Activated T-cell treated with anti-CD3 and anti-CD28 coated beads, Interleukin-2, amount 50 U/mL, for 48 hours (primary cell): ENCODE measurements around the gene BCAT1.
"Not testable (repeated sequence)": the region's sequence is repeated elsewhere in the genome, so short reads cannot be mapped to it uniquely, and the experiment has no call there.

Experiments used
- DNase-seq, 2 experiments: peaks; one replicate each; pipeline ENCODE4 v3.0.0-alpha.2; 2020

The BCAT1 gene

GRCh38 chr12:24955853-24956252, 7.0 kb upstream of the BCAT1 start:
- DNase-seq, result no peak

DNA sequence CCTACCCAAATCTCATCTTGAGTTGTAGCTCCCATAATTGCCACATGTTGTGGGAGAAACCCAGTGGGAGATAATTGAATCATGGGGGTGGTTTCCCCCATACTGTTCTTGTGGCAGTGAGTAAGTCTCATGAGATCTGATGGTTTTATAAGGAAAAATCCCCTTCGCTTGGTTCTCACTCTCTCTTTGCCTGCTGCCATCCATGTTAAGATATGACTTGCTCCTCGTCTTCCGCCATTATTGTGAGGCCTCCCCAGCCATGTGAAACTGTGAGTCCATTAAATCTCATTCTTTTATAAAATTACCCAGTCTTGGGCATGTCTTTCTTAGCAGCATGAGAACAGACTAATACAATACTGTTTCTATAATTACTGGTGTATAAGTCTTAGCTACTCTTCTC, 6.5 kb upstream of the BCAT1 start:
- peak in 1 of 2 experiments; percentile 35 for DNase-seq

GRCh38 chr12:24954261-24954660, 5.4 kb upstream of the BCAT1 start:
- DNase-seq, result no peak

- no peak for DNase-seq
Observed at GRCh38 chr12:24952389-24952788, 3.5 kb upstream of the BCAT1 start.

DNA sequence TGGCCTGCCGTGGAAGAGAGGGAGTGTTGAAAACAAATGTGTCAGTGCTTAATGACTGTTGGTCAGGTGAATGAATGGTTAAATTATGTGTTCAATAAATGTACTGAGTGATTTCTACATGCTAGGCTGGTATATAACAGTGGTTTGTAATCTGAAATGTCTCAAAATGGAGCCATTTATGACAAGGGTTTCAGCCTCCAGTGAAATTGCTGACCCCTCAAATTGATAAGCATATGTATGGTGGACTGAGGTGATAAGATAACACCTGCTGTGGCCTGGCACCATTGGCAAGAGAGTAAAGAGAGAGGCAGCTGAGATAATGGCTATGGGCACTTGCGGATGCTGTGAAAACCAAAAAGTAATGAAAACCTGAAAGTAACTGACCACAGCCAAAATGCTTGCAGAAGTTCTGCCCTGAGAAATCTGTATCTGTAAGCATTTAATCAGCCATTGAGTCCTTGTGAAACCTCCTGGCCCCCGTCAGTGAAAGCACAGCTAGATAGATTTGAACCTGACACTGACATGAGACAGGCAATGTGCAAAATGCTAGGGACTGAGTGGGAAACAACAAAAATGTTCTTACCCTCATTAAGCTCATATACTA, 1.4 kb upstream of the BCAT1 start:
- DNase-seq, result no peak

GRCh38 chr12:24948420-24948756, 513 bp downstream of the BCAT1 start:
- peak in 1 of 2 experiments; percentile 56 for DNase-seq

GRCh38 chr12:24947541-24948419, 1.1 kb downstream of the BCAT1 start:
- no peak for DNase-seq

- no peak for DNase-seq
Observed at GRCh38 chr12:24945845-24946244, 3.1 kb downstream of the BCAT1 start.

GRCh38 chr12:24945039-24945438, 3.9 kb downstream of the BCAT1 start:
- DNase-seq, result no peak

- DNase-seq, result no peak
Observed at GRCh38 chr12:24944601-24944975, 4.3 kb downstream of the BCAT1 start.

DNA sequence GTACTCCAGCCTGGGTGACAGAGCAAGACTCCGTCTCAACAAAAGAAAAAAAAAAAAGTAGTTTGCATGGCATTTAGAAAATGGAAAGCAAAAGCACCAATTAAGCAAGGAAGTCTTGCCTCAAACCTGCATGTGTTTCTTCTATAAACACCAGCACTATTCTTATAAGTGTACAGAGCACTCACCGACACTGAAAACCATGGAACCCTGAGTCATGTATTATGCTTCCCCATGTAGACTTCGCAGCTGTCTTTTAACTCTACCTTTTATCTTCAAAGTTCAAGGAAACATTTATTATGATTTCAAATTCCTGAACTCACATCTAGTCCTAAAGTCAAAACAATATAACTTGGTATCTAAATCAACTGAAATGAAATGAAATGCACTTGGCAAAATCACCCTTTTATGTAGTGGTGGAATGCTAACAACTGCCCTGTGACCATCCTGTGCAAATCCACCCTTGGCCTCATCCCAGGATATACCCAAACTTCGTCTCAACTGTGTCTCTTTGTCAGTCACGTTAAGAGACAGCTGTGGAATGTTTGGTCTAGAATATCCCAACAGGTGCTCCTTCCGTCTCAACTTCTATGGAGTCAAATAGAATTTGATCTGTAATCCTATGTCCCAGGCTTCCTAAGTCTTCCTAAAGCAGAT, 4.8 kb downstream of the BCAT1 start:
- no peak for DNase-seq

- DNase-seq, result no peak
Observed at GRCh38 chr12:24940157-24940556, 8.7 kb downstream of the BCAT1 start.

GRCh38 chr12:24939551-24939950, 9.3 kb downstream of the BCAT1 start:
- not testable (repeated sequence) for DNase-seq

- no peak for DNase-seq
Observed at GRCh38 chr12:24938341-24938740, 10.6 kb downstream of the BCAT1 start.

GRCh38 chr12:24937553-24938244, 11.2 kb downstream of the BCAT1 start:
- no peak for DNase-seq

DNA sequence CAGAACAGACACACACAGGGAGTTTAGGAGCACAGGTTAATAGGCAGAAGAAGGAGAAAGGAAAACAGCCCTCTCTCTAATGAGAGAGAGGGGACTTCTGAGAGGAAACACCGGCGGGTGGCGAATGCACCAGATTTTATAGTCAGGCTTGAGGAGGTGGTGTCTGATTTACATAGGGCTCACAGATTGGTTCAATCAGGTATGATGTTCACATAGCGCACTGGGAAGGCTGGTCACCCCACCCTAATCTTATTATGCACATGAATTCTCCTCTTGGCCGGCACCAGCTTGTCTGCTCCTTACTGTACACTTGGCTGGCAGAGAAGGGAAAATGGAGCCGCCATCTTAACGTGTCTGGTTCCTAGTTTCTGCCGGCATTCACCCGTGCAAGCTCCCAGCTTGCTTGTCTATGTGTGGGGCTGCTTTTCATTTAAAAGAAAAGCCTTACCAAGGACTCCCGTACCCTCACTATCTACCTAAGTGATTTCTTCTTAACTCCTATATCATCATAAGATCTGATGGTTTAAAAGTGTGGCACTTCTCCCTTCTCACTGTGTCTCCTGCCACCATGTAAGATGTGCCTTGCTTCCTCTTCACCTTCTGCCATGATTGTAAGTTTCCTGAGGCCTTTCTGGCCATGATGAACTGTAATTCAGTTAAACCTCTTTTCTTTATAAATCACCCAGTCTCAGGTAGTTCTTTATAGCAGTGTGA, 15.1 kb downstream of the BCAT1 start:
- DNase-seq, result no peak

DNA sequence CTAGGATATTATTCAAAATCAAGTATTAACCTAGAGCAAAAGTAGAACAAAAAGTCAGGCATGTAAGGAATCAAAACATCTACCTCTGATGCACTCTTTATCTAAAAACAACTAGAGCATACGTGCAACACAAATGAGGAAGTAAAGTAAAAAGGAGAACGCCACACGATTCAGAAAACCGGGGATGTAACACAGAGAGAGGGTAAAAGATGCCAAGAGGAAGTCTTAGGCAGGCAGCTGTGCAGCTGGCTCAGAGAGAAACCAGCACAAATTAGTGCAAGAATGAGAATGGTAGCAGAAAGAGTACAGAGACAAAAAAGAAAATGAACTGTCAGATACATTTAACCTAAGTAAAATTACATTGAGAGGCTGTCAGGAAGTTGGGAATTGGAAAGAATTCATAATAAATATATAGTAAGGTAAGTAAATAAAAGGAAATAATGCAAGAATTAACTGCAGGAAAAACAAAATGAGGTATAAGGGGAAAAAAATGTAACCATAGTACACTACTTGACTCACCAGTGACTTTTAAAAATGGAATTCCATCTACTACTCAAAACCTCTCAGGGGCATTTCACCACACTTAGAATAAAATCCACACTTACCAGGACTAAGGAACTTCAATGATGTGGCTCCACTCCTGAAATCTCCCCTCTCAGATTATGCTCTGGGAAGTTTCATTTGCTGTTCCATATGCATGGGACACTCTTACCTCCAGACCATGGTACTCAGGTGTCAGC, 17.1 kb downstream of the BCAT1 start:
- DNase-seq, result no peak

DNA sequence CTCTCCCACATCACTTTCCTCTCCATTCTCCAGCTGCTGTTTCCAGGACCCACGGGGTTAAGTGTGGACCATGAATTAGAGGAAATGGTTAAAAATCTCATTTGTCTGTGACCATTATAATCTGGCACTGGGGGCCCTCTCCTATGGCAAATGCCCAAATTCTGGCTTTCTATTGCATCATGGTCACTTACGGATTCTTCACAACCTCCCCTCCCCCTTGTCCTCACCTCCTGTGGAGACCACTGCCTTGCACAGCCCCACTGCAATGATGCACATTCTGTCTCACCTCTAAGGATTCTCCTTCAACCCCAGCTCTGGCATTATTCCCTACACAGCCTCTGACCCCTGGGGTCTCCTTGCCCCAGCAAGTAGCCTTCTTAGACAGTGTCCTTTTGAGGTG, 18.9 kb downstream of the BCAT1 start:
- no peak for DNase-seq

DNA sequence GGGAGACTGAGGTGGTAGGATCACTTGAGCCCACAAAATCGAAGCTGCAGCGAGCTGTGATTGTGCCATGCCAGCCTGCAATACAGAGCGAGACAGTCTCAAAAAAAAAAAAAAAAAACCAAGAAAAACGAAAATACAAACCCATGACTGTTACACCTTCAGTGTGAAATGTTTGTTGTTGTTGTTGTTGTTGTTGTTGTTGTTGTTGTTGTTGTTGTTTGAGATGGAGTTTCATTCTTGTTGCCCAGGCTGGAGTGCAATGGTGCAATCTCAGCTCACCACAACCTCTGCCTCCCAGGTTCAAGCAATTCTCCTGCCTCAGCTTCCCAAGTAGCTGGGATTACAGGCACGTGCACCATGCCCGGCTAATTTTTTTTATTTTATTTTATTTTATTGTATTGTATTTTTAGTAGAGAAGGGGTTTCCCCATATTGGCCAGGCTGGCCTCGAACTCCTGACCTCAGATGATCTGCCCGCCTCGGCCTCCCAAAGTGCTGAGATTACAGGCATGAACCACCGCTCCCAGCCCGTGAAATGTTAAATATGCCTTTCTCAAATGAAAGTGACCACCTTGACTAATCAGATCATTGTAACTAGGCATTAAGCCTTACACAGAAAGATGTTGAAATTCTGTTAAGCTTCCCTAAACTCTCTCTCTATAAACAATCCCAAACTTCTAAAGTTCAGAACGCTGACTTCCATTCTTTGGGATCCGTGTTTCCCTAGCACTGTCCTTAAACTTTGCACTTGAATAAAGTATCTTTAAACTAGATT, 20.2 kb downstream of the BCAT1 start:
- DNase-seq, result not testable (repeated sequence)

- no peak for DNase-seq
Observed at GRCh38 chr12:24928131-24928530, 20.8 kb downstream of the BCAT1 start.

DNA sequence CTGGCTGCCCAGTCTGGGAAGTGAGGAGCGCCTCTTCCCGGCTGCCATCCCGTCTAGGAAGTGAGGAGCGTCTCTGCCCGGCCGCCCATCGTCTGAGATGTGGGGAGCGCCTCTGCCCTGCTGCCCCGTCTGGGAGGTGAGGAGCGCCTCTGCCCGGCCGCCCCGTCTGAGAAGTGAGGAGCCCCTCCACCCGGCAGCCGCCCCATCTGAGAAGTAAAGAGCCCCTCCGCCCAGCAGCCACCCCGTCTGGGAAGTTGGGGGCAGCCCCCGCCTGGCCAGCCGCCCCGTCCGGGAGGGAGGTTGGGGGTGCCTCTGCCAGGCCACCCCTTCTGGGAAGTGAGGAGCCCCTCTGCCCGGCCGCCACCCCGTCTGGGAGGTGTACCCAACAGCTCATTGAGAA, 22.8 kb downstream of the BCAT1 start:
- DNase-seq, result not testable (repeated sequence)
